ENCODE measurements around the gene EMX1.

EMX1 gene

GRCh38 chr2:72926368-72926767 lies 9.0 kb downstream of the EMX1 start:
- DNase-seq = no peak

DNA sequence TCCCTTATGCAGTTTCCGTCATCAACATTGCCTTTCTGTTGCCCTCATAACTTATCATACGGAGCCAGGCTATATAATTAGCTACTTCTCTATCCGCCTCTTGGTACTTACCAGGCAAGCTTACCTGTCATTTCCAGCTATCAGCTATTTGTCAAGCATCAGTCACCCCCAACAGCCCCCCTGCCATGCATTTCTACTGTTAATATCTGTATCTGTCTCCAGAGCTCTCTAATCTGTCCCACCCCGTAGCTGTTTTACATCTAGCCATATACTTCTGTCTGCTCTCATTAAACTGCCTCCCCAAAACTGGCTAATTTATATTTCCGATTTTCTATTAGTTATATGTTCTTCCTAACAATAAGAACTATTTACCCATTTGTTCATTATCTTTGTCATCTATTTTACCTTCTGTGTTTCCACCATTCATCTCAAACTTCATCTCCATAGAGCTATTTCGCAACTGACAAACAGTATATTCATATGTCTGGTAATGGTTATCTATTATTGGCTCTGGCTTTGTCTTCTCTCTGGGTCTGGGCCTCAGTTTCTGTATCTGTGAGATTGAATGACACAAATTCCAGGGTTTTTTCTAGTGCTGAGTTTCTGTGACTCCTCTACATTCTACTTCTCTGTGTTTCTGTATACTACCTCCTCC lies 9.6 kb downstream of the EMX1 start:
- DNase-seq = no peak

DNA sequence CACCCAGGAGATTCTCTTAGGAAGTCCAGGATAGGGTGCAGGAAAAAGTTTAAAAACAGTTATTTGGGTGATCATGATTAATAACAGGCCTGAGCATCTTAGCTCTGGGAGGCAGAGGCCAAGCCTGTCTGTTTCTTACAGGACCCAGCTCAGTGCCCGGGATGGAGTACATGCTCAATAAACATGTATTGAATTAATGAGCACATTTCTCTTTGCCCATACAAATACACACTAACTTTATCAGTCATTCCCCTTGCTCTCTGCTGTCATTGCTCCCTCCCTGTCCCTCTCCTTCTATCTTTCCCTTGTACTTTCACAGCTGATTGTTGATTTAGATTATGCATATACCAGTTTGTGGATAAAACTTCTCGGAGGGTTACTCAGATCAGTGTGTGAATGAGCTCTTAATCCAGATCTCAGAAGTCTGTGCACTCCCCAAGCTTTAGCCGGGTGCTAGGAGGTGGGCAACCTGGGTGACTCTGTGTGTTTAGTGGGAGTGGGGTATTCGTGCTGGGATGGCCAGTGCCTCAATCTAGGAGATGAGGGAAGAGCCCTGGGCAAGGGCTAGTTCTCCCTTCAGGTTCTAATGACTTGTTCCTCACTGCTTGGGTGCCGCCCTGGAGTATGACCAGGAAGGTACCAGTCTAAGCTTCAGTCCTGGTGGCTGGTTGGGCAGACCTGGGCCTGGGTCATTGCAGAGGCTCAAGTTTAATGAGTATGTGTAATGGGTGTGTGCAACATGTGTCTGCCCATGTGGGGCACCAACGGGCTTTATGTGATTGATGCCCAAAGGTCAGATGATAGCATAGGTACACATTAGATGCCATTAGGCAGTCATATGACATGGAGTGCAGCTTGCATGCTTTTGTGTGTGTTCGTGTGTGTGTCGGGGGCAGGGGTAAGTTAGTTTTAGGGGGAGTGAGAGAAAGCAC lies 10.6 kb downstream of the EMX1 start:
- DNase-seq = no peak

- DNase-seq = no peak
Observed at GRCh38 chr2:72929010-72929409, 11.7 kb downstream of the EMX1 start.

DNA sequence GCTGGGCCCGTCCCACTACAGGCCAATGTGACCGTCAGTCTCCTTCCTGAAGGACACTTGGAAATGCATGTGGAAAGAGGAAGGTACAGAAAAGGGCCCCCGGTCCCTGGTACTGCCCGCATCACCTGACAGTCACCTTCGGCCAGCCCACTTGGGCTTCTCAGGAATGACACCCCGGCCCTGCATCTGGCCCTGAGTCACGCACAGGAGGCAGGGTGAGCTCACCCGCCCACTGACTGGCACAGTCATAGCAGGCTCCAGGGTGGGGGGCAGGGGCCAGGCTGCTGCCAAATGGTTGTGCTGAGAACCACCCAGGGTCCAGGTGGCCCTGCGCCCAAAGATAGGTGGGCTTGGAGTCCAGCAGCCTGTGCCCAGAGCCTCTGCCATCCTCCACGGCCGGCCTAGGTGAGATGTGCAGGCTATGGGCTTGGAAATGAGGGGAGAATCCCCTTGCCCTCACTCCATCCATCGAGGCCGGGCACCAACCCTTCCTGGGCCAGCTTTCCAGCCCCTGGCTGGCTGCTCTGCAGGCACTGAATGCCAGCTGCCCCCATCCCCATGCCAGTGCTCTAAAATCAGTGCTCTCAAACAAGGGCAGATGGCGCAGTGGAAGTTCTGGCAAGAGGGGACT lies 14.1 kb downstream of the EMX1 start:
- DNase-seq = no peak

GRCh38 chr2:72932045-72932740 lies 14.9 kb downstream of the EMX1 start:
- no peak for DNase-seq

- no peak for DNase-seq
Observed at GRCh38 chr2:72932805-72933204, 15.5 kb downstream of the EMX1 start.

DNA sequence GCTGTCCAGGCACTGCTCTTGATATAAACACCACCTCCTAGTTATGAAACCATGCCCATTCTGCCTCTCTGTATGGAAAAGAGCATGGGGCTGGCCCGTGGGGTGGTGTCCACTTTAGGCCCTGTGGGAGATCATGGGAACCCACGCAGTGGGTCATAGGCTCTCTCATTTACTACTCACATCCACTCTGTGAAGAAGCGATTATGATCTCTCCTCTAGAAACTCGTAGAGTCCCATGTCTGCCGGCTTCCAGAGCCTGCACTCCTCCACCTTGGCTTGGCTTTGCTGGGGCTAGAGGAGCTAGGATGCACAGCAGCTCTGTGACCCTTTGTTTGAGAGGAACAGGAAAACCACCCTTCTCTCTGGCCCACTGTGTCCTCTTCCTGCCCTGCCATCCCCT lies 15.9 kb downstream of the EMX1 start:
- no peak for DNase-seq

DNA sequence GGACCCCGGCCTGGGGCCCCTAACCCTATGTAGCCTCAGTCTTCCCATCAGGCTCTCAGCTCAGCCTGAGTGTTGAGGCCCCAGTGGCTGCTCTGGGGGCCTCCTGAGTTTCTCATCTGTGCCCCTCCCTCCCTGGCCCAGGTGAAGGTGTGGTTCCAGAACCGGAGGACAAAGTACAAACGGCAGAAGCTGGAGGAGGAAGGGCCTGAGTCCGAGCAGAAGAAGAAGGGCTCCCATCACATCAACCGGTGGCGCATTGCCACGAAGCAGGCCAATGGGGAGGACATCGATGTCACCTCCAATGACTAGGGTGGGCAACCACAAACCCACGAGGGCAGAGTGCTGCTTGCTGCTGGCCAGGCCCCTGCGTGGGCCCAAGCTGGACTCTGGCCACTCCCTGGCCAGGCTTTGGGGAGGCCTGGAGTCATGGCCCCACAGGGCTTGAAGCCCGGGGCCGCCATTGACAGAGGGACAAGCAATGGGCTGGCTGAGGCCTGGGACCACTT lies 16.4 kb downstream of the EMX1 start:
- no peak for DNase-seq

DNA sequence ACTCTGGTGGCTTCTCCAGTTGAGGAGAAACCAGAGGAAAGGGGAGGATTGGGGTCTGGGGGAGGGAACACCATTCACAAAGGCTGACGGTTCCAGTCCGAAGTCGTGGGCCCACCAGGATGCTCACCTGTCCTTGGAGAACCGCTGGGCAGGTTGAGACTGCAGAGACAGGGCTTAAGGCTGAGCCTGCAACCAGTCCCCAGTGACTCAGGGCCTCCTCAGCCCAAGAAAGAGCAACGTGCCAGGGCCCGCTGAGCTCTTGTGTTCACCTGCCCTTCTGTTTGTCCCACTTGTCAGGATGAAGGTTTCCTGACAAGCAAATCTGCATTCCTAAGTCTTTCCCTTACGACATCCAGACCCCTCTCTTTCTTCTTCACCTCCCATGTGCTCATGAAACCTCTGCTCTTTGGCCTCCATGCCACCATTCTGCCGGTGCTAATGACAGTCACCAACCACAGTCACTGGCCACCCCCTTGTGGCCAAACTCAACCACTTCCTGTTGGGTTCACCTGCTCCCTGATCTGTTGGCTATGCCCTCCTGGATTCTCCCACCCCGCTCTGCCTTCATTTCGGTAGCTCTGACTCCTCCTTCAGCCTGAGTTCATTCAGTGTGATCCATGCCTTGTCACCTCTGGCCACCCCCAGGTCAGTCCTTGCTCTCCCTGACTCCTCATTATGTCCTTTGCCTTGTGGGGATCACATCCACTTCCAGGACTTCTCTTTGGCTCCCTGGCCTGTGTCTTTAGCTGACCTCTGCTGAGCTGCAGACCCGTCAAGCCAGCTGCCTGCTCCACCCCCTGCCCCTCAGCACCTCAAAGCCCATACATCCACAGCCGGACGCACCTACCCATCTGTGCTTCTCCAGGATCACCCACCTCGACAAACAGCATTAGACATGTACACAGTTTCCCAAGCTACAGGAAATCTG lies 17.6 kb downstream of the EMX1 start:
- no peak for DNase-seq

DNA sequence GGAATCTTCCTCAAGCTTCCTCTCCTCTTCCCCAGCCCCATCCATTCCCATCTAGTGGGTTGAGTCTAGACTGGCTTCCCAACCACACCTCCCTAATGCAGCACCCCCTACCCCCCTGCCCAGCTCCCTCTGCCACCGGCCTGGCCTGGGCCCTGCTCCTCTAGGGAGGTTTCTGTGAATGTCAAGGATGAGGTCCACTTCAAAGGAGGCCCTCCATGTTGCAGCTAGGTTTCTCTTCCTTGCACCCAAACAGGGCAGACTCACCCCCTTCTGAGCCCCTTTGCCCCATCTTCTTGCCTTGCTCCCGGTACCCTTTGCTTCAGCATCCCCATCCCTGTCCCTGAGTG lies 18.3 kb downstream of the EMX1 start:
- DNase-seq = no peak

- DNase-seq = no peak
Observed at GRCh38 chr2:72936660-72937355, 19.5 kb downstream of the EMX1 start.

DNA sequence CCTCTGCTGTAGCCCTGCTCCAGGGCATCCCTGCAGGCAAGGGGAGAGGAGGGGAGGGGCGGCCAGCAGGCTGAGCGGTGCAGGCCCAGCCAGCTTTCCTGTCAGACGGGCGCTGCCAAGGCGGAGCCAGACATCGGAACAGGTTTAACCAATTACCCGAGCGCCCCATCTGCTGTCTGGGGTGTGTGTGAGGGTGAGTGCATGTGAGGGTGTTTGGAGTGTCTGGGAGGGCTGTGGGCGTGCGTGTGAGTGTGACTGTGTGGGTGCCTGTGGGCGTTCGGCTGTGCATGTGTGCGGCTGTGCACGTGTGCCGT lies 20.0 kb downstream of the EMX1 start:
- no peak for DNase-seq

DNA sequence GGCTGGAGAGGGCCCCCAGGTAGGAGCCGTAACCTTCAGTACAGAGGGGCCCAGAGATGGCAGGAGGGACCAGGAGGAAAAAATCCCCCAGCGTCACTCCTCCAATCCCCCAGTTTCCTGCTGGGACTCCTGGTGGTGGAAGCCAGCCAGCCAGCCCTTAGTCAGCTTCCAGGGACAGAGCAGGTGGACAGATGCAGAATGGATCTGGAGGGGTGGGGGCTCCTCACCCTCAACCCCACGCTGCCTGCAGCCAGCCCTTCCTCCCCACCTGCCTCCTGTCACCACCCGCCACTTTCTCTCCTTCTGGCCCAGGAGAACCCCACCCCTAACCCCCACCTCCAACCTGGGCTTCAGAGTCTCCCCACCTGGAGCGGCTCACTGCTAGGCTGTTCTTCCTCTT lies 21.1 kb downstream of the EMX1 start:
- no peak for DNase-seq

DNA sequence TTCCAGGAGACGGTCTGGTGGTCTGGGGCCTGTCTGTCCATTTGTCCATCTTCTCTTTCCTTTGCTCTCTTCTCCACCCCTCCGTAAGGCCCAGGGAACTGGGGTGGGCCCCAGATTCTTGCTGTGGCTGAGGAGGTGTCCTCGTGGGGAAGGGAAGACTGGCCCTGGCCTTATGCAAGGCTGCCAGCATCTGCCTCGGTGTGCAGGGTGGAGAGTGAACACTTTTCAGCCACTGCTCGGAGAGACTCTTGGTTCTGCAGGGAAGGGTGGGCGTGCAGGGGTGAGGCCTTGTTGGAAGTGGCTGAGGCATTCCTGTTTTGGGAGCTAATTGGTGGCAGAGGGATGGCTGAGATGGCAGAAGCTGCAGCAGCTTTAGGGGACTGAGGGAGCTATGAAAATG lies 23.0 kb downstream of the EMX1 start:
- no peak for DNase-seq

DNA sequence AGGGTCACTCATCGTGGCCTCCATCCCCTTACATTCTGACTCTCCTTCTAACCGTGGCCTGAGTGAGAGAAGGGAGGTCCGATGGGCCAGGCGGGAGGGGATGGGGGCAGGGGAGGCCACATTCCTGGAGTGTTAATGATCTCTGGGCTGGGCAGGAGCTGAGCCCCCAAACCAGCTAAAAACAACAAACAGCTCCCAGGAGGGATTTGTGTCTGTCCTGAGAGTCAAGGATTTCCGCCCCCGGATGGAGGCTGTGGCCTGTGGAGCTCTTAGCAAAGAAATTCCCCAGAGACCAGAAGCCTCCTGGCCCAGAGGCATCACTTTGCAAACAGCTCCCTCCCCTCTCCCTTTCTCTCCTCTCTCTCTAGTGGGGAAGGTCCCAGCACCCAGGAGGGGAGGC lies 23.5 kb downstream of the EMX1 start:
- DNase-seq = no peak

DNA sequence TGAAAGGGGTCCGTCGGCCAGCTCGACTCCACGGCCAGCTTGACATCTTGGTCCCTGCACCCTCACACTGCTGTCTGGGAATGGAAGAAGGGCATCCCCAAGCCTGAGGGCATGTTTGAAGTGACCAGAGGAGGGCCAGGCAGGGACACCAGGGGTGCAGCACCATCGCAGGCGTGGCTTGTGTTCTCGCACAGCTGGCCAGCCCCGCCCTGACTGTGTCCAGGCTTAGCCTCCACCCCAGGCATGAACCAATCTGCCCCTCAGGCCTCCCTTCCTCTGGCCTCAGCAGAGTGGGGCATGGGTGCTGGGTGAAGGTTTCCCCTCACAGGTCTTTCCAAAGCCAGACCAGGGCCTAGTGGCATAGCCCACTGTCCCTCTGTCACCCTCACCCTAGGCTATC lies 25.0 kb downstream of the EMX1 start:
- no peak for DNase-seq

DNA sequence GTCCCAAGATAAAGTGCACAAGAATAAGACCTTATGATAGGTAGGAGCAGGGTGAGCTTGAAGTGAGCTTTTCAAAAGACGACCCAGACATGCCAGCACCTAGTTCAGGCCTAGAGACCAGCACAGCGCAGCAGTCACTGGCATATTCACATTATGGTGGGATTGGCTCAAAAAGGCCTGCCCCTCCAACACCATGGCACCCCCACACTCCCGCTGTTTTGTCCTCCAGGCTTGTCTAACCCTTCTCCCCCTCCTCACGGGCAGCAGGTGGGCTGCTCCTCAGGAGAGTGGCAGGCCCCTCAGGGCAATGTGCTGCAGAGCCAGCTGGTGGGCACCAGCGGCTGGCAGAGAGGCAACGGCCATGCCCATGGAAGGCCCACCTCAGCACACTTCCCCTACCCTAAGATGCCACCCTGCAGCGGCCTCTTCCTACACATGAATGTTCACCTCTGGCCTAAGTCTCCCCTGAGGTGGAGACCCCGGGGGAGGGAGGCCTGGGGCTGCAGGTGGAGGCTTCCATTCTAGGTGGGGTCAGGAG lies 25.6 kb downstream of the EMX1 start:
- DNase-seq = no peak

DNA sequence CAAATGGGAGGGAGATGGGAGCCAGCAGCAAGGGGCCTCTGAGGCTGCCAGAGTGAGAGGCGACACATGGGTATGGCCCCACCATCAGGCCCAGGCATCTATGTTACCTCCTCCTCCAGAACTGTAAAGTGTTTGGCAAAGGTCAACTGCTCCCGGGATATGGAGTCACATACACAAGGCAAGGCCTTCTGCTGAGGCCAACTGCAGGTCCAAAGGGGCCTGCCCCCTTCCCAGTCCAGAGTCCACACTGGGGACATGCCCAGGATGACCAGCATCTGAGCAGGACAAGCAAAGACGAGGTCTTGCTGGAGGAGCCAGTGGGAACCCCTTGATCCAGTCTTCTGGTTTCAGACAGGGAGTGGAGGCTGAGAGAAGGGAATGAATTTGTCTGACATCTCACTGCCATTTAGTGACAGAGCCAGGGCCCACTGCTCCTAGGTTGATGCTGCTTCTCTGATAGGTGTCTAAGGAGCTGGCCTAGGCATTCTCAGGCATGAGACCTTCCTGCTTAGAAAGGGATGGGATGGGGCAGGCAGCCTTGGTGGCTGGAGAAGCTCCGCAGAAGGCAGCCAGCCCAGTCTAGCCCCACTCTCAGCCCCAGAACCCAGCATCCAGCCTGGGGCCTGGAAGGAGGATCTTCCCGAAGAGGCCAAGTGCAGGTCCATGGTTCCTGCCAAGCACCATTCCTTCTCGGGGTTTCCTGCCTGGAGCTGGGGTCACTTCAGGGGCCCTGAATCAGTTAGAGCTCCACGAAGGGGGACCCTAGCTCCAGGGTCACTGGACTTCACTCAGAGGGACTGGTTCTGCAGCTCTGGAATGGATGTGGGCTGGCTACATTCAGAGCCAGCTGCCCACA lies 26.4 kb downstream of the EMX1 start:
- no peak for DNase-seq

DNA sequence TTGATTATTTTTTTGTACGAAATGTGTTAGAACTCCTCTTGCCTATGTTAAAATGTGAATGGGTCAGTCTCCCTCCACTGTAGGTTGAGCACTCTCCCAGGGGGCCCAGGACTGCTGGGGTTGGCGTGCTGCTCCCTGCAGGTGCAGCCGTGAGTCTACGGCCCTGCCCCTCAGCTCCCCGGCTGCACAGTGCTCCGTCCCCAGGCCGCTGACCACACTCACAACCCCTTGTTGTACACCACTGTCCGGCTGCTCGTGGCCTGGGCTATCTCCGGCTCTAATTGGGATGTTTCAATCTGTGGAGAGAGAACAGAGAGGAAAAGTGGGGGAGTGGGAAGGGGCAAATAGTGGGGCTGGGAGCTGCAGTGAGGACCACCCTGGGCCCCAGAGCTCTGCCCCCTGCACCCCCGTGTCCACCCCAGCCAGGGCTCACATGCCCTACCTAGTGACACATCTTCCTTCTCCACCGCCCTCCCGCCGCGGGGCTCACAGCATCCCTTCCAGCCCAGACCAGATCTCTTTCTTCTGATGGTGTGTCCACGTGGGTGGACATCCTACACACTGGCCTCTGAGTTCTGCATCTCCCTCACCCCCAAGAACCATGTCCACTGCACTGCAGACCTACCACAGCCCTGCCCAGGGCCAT lies 27.6 kb downstream of the EMX1 start:
- no peak for DNase-seq

All from NCI-H1436 (cell line).